Left ventricle myocardium superior (tissue), 1 donor: ENCODE data around the gene ABCC9. TPM values are rescaled to one million over a fixed set of nuclear protein-coding genes. Genes with fewer than 3 reads are reported as not detected.
A peak's percentile ranks its signal among the peaks of the same experiment; 100 is the strongest.
"Not testable (repeated sequence)": the region's sequence is repeated elsewhere in the genome, so short reads cannot be mapped to it uniquely, and the experiment has no call there.

ENCODE experiments used
- ATAC-seq: fragments of 200-7000 bp; cut with Tn5 transposase; one replicate; pipeline ENCODE4 v1.9.1; 2020; ENCODE audit warnings: mild to moderate bottlenecking, moderate library complexity
- DNase-seq: peaks from one replicate; pipeline ENCODE4 v3.0.0-alpha.2; 2020
- intact Hi-C: fragments of 100-400 bp; cut with micrococcal nuclease; formaldehyde crosslinking; loops from one replicate; pipeline ENCODE4 v1.11.0; 2022
- total RNA-seq: library from RNA; stranded (reverse); fragmentation: NEBNext Ultra II Directional; extraction: Animal tissue kit (Norgen Biotek cat#: 25700); gene quantifications from one replicate; pipeline ENCODE4 v1.2.1, GENCODE V29; 2021
- donor health status: DM: no; HTN: yes; CAD: no; lungs with severe emphysema.

The ABCC9 gene
- total RNA-seq, 1 donor from 2014 or later, result 83.1 TPM

GRCh38 chr12:21795648-21796328 is 145.4 kb downstream of the ABCC9 start:
- DNase-seq, result no peak
- ATAC-seq, result peak; percentile 20
- intact Hi-C loops, result no loop called here

DNA sequence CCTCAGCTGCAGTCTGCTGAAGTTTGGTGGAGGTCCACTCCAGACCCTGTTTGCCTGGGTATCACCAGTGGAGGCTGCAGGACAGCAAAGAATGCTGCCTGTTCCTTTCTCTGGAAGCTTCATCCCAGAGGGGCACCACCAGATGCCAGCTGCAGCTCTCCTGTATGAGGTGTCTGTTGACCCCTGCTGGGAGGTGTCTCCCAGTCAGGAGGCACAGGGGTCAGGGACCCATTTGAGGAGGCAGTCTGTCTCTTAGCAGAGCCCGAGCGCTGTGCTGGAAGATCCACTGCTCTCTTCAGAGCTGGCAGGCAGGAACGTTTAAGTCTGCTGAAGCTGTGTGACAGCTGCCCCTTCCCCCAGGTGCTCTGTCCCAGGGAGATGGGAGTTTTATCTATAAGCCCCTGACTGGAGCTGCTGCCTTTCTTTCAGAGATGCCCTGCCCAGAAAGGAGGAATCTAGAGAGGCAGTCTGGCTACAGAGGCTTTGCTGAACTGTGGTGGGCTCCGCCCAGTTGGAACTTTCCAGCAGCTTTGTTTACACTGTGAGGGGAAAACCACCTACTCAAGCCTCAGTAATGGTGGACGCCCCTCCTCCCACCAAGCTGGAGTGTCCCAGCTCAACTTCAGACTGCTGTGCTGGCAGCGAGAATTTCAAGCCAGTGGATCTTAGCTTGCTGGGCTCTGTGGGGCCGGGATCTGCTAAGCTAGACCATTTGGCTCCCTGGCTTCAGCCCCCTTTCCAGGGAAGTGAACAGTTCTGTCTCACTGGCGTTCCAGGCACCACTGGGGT is 146.2 kb downstream of the ABCC9 start:
- intact Hi-C loops, ATAC-seq: not testable (repeated sequence)
- DNase-seq, result peak; percentile 21

- intact Hi-C loops, DNase-seq, ATAC-seq: not testable (repeated sequence)
Measured at GRCh38 chr12:21789687-21790086, 151.5 kb downstream of the ABCC9 start.

DNA sequence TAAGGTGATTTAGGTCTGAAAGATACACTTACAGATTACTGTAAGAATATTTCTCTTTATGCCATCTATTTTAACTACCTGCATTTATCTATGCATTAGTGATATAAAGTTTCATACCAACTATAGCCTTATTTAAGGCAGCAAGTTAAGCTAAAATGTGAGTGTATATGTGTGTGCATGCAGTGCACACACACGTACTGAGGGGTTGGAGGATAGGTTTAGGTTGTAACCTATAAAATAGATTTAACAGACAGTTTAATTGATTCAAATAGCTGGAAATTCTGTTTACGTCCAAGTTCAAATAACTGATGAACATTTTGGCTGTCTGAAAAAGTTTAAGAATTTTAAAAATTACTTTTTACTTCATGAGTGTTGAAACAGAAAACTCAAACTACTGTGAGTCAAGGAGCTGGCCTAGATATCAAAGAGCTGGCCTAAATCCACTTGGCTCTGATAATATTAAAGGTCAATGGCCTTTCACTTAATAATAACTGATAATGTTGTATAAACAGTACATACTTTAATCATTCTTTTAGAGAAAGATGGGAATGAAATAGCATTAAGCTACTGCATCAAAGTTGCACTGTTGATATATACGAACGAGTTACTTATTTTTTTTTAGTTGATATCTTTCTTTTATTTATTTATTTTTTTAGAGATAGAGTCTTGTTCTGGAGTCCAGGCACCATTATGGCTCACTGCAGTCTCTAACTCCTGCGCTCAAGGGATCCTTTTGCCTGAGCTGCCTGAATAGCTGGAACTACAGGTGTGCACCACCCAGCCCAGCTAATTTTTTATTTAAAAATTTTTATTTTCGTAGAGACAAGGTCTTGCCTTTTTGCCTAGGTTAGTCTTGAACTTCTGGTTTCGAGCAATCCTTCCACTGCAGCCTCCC is 152.9 kb downstream of the ABCC9 start:
- DNase-seq (no peak), ATAC-seq (peak; percentile 68)
- intact Hi-C loops, result no loop called here

DNA sequence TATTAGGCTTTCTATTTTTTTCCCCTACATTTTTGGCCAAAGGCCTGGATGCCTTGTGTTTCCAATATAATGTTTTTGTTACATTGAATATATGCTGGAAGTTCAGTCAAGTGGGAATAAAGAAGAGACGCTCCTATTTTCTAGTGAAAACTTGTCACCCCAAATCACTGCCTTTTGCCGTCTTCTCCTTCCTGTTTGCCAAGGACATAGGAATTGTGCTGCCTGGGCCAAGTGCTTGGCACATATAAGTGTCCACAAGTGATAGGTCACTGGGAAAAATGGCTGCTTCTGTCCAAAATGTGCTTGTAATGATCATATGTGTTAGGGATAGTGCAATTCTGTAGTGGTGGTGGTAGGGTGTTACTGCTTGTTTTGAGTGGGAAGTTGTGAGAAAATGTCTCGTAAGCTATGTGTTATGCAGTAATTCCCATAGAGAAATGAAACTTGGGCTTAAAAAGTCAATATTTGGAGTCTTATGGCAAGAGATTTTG is 155.1 kb downstream of the ABCC9 start:
- intact Hi-C loops, result no loop called here
- DNase-seq (no peak), ATAC-seq (peak; percentile 21)

DNA sequence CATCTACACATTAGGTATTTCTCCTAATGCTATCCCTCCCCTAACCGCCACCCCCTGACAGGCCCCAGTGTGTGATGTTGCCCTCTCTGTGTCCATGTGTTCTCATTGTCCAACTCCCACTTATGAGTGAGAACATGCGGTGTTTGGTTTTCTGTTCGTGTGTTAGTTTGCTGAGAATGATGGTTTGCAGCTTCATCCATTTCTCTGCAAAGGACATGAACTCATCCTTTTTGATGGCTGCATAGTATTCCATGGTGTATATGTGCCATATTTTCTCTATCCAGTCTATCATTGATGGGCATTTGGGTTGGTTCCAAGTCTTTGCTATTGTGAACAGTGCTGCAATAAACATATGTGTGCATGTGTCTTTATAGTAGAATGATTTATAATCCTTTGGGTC is 158.5 kb downstream of the ABCC9 start:
- ATAC-seq, DNase-seq, intact Hi-C loops: not testable (repeated sequence)

DNA sequence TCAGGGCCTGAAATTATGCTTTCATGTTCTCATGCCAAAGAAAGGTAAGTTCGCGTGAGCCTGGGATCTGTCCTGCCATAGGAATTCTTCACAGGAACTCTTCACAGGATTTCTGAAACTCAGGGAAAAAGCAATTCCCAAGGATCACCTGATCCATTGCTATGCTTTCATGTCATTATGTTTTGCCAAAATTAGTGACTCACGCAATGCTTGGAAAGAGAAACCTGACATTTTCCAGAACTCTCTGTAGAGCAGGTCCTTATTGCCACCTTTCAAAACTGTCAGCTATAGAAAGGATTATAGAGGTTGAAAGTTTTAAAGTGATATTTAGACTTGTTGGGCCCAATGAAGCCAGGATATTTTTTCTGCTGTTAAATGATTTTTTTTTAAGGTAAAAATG is 160.4 kb downstream of the ABCC9 start:
- DNase-seq (no peak), ATAC-seq (peak; percentile 30)
- intact Hi-C loops, result no loop called here

GRCh38 chr12:21776175-21776574 is 165.1 kb downstream of the ABCC9 start:
- peak; percentile 53 for DNase-seq
- intact Hi-C loops, result no loop called here
- peak; percentile 32 for ATAC-seq

- DNase-seq (no peak), ATAC-seq (peak; percentile 4)
- intact Hi-C loops, result no loop called here
Measured at GRCh38 chr12:21775133-21775820, 165.9 kb downstream of the ABCC9 start.

DNA sequence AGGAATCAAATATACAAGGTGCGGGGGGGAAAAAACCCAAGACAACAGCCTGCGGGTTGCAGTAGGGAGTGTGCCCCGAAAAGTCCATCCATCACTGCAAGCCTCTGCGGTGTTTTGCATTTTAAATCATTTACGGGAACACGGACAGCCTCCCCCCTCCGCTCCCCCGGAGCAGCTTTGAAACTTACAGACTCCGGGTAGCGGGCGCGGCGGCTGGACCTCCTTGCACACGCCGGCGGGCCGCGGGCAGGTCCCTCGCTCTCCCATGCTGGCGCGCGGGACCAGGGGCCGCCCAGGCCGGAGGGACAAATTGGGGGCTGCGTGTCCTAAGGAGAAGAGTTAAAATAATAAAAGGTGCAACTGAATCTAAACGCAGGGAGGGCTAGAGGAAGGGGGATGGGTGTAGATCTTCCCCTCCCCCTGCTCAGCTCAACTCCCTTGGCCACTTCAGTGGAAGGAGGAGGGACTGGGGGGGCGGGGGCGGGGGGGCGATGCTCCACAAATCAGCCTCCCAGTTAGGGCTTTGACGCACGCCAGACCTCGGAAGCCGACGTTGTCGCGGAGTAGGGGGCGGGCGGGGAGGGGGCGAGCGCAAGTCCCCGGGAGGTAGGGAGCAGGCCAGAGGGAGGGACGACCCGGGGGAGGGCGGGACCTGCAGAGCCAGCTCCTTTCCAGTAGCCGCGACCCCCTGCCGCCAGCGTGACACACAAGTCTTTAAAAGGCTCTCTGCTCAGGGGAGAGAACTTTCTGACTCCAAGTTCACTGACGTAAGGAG is 166.7 kb downstream of the ABCC9 start, which contains the start of gene KCNJ8:
Gene KCNJ8, minus strand, starts transcription at position 349 of the 775 bp plus-strand sequence. CDS start 1,090 bp downstream, outside the sequence.
- DNase-seq (peak; percentile 95), ATAC-seq (peak; percentile 92)
- intact Hi-C loops, result no loop called here

DNA sequence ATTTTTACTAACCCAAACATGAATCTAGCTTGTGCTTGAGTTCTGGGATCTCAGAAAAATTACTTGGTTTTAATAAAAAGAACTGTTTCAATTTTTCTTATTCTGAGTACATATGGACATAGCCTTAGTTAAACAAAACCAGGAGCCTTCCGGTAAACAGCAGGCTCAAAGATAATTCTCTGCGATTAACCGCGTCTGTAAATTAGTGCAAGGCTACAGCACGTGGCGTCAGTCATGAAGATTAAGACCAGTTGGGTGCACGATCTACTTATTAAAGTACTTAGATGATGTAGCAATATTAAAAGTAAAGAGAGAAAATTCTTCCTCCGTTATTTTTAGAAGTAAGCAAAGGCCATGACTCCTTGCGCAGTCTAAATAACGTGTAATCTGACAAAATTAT is 167.4 kb downstream of the ABCC9 start:
- intact Hi-C loops, result loop anchor here (2.0 kb wide), 1 partner anchor 167 kb away; the partner anchor contains the start of gene ABCC9
- ATAC-seq, result peak; percentile 6
- no peak for DNase-seq

DNA sequence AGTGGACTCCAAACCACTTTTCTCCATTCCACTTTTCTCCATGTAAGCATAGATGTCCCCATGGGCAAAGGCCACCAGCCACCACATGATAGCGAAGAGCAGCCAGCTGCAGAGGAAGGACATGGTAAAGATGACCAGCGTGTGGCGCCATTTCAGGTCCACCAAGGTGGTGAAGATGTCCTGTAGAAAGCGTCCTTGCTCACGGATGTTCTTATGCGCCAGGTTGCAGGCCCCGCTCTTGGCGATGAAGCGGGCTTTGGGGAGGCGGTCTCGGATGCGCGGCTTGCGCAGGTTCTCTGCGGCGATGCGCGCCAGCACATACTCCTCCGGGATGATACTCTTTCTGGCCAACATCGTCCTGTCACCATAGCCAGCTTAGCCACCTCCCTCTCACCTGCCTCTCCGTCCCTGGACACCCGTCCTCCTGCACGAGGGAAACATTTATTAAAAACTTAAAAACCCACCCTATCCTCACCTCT is 167.9 kb downstream of the ABCC9 start:
- DNase-seq (peak; percentile 81), ATAC-seq (peak; percentile 58)
- intact Hi-C loops, result loop anchor here (2.0 kb wide), 1 partner anchor 167 kb away; the partner anchor contains the start of gene ABCC9

- DNase-seq, result no peak
- intact Hi-C loops, result no loop called here
- no peak for ATAC-seq
Measured at GRCh38 chr12:21771311-21771710, 169.9 kb downstream of the ABCC9 start.

GRCh38 chr12:21769307-21769706 is 171.9 kb downstream of the ABCC9 start:
- intact Hi-C loops, result no loop called here
- DNase-seq (no peak), ATAC-seq (no peak)

- intact Hi-C loops, result no loop called here
- no peak for ATAC-seq
- DNase-seq, result no peak
Measured at GRCh38 chr12:21766403-21766802, 174.8 kb downstream of the ABCC9 start.

- ATAC-seq (no peak), DNase-seq (no peak)
- intact Hi-C loops, result no loop called here
Measured at GRCh38 chr12:21764950-21765349, 176.3 kb downstream of the ABCC9 start.

GRCh38 chr12:21764065-21764464 is 177.2 kb downstream of the ABCC9 start:
- no peak for DNase-seq
- intact Hi-C loops, result no loop called here
- ATAC-seq, result no peak

- intact Hi-C loops, result no loop called here
- ATAC-seq (peak; percentile 23), DNase-seq (no peak)
Measured at GRCh38 chr12:21763531-21763930, 177.7 kb downstream of the ABCC9 start.
